Left forelimb (tissue), 1 donor: ENCODE measurements around the gene CTSK.
"Not testable (repeated sequence)": the region's sequence is repeated elsewhere in the genome, so short reads cannot be mapped to it uniquely, and the experiment has no call there.

ENCODE experiments used
- DNase-seq: peaks from one replicate; pipeline ENCODE4 v3.0.0-alpha.2; 2018; ENCODE audit warnings: low spot score

The CTSK gene

DNA sequence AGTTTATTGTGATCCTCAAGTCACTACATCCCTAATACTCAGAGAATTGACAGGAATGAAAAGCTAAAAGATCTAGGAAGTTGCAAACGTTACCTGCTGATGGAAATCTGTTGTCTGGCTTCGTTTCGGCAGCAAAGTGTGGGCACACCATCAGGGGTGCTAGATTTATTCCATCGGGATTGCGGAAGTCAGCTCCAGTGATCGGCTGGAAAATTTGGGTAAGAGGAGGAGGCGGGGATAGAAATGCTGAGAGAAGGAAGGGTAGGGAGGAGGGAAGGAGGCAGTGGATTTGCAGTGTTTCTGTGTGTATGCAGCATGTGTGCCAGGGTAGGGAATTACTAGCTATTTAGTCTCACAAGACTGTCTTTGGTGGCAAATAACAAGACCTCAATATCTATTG is at the start of gene CTSK:
Gene CTSK, minus strand, starts transcription at position 140 of the 400 bp plus-strand sequence. CDS start 1,455 bp downstream, outside the sequence.
- no peak for DNase-seq

DNA sequence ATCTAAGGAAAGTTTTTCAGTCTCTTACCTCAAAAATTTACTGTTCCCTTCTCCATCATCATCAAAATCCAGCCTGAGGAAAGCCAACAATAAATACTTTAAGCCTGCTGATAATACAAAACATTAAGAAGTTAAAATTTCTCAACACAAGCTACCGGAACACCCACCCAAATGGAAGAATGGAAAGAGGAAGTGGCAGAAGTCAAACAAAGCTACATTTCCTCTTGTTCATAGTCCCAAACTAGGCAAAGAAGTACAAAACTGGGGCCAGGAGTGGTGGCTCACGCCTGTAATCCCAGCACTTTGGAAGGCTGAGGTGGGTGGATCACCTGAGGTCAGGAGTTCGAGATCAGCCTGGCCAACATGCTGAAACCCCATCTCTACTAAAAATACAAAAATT is 44.7 kb upstream of the CTSK start:
- DNase-seq, result not testable (repeated sequence)

DNA sequence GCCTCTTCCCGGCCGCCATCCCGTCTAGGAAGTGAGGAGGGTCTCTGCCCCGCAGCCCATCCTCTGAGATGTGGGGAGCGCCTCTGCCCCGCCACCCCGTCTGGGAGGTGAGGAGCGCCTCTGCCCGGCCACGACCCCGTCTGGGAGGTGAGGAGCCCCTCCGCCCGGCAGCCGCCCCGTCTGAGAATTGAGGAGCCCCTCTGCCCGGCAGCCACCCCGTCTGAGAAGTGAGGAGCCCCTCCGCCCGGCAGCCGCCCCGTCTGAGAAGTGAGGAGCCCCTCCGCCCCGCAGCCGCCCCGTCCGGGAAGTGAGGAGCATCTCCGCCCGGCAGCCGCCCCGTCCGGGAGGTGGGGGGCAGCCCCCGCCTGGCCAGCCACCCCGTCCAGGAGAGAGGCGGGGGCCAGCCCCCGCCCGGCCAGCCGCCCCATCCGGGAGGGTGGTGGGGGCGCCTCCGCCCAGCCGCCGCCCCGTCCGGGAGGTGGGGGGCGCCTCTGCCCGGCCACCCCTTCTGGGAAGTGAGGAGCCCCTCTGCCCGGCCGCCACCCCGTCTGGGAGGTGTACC is 42.8 kb upstream of the CTSK start:
- DNase-seq, result not testable (repeated sequence)

DNA sequence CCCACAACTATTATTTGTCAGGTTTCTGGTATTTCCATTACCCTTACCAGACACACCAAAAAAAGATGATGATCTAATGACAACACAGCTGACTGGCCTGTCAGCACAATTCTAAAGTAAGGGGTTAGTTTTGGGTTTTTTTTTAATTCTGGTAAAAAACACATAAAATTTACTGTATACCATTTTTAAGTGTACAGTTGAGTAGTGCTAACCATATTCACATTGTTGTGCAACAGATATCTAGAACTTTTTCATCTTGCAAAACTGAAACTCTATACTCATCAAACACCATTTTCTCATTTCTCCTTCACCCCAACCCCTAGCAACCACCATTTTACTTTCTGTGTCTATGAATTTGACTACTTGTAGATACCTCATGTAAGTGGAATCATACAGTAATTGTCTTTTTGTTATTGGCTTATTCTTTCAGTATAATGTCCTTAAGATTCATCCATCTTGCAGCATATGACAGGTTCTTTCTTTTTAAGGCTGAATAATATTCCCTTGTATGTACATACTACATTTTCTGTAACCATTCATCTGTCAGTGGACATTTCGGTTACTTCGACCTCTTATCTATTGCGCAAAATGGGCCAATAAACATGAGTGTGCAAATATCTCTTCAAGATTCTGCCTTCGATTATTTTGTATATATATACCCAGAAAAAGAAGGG is 38.5 kb upstream of the CTSK start:
- DNase-seq, result no peak

DNA sequence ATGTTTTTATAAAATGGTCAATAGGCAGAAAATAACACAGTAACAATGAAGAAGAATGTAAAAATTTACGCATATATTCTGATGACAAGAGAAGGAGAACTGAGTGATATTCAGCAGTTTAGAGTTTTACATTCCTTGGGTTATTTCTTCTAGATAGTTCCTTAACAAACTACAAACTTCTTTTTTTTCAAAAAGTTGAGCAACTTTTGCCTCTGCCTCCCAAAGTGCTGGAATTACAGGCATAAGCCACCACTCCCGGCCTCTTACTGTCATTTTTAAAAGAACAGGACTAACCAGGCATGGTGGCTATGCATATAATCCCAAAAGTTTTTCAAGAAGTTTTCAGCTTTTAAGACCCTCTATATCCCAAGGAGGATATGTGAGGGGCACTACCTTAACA is 35.4 kb upstream of the CTSK start:
- no peak for DNase-seq

DNA sequence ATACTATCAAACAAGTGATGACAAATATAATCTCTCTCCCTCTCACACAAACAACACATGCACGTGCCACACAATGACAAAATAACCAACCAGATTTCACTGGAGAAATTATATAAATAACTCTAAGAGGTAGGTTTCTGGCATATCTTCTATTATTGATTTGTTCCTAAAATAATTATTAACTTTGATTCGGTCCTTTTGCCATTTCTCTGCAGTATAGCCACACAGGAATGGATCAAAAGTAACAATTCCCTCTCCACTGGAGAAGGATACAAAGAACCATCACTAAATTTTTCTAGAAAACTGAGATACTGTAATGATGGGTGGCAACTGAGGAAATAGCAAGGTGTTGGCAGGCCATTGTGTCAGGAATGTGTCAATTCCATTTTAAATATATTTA is 34.9 kb upstream of the CTSK start:
- no peak for DNase-seq

DNA sequence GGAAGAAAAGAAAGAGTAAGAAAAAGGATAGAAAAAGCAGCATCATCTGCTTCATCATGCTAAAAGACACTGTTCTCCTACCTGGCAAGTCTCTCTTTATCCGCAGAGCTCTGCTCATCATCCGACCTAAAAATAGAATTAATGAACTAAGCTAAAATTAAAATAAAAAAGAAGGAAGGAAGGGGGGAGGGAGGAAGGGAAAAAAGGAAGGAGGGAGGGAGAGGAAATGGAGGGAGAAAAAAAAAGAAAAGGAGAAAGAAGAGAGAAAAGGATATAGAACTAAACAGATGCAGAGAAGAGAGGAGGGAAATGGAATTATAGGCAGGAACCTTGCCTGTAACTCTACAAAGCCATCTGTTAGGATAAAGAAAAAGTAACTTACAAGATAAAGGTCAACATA is 34.3 kb upstream of the CTSK start:
- no peak for DNase-seq

DNA sequence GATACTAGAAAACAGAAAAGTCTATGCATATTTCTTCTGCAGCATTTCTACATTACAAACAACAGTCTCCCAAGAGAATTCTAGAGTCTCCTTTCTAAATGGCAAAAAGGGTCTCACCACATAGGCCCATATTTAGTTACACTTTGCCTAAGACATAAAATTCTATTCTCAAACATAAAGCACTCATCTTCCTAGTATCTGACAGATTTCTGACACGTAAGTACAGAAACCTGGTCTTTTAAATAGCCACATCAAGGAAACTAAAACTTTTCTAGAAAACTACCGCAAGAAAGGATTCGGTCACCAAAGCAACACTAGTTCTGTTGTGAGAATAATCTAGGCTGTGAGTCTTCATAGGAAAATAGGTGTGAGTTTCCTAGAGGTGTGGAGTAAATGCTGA is 33.6 kb upstream of the CTSK start:
- DNase-seq, result no peak

DNA sequence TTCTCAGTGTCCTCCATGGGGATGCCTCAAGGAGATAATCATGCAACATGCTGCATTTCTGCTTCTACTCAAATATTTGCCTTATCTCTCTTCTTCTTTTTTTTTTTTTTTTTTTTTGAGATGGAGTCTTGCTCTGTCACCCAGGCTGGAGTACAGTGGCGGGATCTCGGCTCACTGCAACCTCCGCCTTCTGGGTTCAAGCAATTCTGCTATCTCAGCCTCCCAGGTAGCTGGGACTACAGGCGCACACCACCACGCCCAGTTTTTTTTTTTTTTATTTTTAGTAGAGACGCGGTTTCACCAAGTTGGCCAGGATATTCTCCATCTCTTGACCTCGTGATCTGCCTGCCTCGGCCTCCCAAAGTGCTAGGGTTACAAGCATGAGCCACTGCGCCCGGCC is 32.8 kb upstream of the CTSK start:
- DNase-seq, result not testable (repeated sequence)

DNA sequence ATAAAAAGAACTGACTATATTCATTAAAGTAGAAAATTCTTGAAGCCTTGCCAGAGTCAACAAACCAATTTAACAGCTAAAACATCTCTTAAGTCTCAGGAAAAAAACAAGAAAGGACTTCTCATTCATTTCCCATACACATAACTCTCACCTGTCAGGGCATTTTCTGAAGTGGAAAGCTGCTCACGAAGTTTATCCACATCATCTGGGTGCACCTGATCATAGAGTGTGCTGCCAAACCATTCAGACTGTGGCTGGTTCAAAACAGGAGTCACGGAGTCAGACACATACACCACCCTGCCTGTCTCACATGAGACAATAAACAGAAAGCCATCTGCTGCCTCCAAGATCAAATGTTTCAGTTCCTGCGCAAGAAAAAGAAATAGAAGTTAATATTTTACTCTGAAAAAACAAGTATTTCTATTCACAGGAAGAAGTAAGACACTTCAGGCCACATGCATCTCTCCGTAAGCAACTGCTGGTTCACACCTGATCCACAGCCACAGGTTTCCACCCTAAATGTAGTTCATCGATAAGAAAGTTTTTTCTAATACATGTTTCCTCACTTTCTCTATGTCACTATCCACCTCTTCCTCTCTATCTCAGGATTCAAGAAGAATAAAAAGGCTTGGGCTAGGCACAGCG is 28.2 kb upstream of the CTSK start:
- DNase-seq, result no peak

DNA sequence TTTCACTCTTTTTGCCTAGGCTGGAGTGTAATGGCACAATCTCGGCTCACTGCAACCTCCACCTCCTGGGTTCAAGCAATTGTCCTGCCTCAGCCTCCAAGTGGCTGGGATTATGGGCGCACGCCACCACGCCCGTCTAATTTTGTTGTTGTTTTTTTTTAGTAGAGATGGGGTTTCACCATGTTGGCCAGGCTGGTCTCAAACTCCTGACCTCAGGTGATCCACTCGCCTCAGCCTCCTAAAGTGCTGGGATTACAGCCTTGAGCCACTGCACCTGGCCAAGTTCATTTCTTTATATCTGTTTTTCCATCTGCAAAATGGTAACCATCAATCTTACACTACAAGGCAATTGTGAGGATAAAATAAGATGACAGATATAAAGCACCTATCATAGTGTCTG is 25.9 kb upstream of the CTSK start:
- not testable (repeated sequence) for DNase-seq

DNA sequence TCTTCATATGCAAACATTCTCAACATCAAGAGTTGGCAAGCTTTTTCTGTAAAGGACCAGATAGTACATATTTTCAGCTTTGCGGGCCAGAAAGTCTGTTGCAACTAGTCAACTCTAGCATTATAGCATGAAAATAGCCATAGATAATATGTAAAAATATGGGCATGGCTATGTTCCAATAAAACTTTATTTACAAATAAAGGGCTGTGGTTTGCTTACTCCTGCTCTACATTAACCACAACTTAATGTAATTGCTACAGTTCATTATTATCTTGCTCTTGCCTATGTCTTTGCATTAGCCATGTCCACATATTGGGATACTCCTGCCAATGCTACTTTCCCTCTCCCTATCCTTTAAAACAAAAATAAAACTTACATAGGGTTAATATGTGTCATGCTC is 24.5 kb upstream of the CTSK start:
- DNase-seq, result no peak

DNA sequence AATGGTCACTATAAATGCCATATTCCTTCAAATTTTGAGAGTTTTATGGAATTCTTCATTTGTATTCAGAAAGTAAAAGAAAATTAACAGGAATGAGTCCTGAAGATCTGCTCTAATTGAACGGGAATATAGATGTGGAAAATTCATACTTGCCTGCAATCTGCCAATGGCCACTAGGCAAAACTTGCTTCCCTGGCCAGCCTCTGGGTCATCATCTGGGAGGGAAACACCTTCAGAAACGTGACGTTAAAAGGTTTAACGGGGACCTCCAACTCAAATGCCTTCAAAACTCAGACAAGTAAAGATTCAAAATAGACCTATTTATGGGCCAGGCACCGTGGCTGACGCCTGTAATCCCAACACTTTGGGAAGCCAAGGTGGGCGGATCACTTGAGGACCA is 21.7 kb upstream of the CTSK start:
- DNase-seq, result no peak

DNA sequence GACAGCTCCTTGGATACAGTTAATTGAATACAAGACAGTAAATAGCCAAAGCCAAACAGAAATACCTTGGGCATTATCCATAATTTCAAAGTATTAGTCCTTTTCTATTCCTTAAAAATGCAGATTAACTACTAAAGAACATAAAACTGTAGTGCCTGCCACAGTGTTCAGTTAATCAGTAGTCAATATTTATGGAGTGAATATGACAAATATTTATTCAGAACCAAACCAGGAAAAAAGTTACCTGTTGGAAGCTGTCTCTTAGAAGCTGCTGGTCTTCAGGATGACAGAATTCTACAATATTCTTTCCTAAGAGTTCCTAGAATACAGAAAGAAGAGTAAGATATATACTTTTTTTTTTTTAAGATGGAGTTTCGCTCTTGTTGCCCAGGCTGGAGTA is 18.2 kb upstream of the CTSK start:
- DNase-seq, result no peak

DNA sequence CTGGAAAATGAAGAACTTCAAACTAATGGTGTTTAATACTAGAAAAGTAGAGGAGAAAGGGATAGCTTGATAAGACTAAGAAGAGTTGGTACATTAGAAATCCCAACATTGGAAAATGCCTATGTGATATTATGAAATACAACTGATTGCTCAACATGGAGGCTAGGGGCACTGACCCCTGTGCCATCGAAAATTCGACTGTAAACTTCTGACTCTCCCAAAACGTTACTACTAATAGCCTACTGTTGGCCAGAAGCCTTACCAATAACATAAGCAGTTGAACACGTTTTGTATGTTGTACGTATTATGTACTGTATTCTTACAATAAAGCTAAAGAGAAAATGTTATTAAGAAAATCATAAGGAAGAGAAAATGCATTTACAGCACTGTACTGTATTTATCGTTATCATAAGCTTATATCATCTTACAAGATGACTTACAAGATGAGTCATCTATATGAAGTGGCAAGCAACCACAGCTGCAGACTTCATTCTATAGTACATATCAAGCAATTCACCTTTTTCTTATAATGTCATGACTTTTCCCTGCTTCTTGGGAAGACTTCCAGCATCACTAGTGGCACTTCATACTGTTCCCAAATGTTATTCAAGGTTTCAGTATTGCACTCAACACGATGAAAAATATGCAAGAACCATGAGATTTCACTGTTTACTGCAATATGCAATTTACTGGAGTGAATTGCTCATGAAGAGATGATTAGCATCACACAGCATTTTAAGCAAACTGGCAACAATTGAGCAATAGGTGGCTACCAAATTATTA is 12.9 kb upstream of the CTSK start:
- no peak for DNase-seq

DNA sequence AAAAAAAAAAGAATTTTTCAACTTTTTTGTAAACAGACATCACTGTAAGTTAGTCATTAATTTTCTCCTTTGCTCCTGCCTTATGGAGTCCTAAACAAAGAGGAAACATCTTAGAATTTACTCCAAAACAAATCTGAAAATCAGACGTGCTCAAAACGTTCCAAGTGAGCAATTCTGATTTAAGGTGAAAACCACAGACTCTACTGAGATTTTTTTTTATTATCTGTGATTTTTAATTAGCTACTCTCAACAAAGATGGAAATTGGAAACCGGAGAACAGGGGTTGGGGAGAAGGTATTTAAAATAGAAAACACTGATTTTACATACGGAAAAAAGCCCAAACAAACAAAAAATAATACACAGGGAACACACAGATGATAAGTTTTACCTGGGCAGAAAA is 7.8 kb upstream of the CTSK start:
- DNase-seq, result no peak

DNA sequence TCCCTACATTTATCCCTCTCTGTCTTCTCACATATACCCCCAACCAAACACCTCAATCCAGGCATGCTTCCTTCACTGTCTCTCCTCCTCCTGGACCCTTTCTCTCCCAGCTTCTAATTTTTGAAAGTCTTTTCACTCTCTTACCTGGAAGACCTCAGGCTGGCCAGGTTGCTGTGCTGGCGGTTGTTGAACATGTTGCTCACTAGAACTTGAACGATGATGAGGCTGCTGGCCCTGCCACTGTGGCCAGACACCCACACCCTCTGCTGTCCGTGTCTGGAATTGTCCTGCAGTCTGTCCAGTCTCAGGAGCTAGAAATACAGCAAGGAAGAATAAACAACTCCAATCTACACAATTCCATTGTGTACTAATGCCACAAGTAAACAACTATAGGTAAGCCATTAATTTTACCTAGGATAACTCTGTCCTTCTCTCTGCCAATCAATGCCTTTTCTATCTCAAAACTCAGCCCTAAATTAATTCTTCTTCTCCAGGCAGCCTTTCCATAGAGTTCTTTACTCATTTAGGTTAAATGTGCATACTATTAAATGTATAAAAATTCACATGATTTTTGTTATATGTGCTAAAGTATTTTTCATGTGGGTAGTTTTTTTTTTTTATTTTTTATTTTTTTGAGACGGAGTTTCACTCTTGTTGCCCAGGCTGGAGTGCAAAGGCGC is 5.1 kb upstream of the CTSK start:
- DNase-seq, result no peak

DNA sequence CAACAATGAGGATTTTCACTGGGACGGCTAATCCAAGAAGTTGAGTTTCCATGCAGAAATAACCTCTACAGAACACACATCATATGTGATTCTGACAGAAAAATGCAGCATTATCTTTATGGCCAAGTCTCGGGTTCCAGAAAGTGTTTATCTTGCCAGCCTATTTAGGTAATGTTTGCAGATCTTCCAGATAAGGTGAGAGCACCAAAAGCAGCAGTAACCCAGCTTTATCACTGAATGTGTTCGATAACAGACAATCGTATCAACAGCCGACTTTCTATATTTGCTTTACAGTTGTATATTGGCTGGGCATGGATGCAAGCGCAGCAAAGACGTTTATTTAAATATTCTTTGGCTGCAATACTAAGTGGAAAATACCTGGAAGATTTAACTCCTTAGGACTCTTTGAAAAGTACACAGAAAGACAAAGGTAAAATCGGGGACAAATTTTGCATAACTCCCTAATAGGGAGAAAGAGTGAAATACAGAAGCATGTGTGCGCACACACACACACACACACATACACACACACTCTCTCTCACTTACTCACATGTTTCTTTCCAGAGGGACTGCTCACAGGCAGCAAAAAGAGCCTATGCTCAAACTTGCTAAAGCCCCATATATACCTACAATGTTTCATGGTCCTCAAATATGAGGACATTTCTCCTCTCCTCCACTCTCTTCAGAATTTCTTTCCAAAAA is 3.0 kb upstream of the CTSK start:
- no peak for DNase-seq

DNA sequence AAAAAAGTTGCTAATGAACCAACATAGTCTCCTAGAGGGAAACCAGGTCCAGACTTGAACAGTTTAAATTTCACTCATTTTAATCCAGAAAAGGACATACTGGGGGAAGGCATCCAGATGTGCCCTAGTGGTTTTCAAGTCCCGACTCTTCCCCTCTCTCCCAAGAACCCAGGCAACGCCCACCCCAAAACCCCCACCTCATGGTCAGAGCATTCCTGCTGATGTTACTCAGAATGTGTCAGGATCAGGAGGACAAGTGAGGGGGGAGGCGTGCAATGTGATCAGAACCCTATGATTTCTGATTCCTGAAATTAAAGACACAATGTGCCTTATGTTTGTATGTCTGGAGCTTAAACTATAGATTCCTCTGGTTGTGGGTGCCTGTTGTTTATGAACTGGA is 1.6 kb upstream of the CTSK start:
- no peak for DNase-seq

DNA sequence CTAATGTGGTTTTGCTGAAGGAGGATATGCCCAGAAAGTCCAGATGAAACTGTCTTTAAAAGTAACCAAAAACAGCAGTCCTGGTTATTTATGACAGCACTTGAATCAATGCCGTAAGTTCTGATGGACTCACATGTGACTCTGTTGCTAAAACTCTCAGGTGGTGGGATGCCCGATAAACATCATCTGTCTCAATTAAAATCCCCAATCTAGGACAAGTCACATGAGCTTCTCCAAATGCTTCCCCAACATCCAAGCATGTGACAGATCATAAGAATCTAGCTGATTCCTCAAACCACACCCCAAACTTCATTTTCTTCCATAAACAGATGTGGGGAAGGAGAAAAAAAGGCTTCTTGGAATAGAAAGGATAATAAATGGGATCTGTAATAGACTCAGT is 786 bp upstream of the CTSK start:
- no peak for DNase-seq

DNA sequence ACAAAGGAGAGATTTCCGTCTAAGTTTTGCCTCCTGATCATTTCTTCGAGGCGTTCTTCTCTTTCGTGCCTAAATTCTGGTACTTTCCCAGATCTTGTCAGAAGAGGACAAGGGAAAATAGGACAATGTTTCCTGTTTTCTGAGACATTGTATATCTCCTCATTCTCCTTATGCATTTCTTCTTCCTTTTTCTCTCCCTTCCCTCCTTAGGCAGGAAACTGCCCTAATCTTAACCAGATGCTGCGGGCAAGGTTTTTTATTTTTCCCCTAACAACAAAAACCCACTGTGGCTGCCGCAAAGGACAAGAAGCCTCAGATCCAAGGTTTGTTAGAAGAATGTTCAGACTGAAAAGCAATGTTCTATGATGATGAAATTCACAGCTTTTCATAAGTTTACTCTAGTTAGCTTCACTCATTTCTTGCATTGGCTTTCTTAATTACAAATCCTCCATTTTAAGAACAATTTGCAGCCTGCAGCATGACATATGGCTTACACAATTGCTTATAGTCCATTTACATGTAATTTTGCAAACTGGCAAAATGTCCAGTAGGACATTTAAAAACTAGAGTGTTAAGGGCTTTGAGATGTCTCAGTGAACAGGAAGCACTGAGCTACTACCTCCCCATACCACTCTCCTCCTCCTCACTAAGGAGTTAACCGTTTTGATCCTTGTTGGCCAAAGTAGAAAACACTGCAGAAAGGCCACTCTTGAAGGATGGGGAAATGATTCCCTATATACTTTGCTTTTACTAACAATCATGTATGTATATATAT is 624 bp downstream of the CTSK start:
- no peak for DNase-seq
